GM18951 (cell line): ENCODE results near the gene C1orf167.

ENCODE experiments used
- POLR2A ChIP-seq: IDR thresholded peaks from 4 replicates; pipeline ENCODE4 v1.6.1; 2011; ENCODE audit warnings: mild to moderate bottlenecking; ENCODE audit not compliant: insufficient read length, insufficient read depth; ENCODE audit errors: extremely low read depth
- in situ Hi-C: fragments of 300-500 bp; cut with MboI; formaldehyde crosslinking; loops from one replicate; pipeline ENCODE4 v1.12.0; 2022; ENCODE audit warnings: low sequenced_read_pairs, mixed read lengths, inconsistent platforms; ENCODE audit not compliant: unreplicated experiment

Gene C1orf167

GRCh38 chr1:11837767-11838348 is 75.9 kb downstream of the C1orf167 start:
- no peak for TF ChIP-seq POLR2A
- in situ Hi-C loops: no loop called here

- TF ChIP-seq POLR2A: no peak
- in situ Hi-C loops: no loop called here
These were observed 76.6 kb downstream of the C1orf167 start for GRCh38 chr1:11838349-11839272.
